Activated naive CD4-positive, alpha-beta T cell treated with anti-CD3 and anti-CD28 coated beads, Interleukin-2, amount 50 U/mL, for 72 hours (primary cell): ENCODE results near the gene ENAM. TPM values are rescaled to one million over a fixed set of nuclear protein-coding genes. Genes with fewer than 3 reads are reported as not detected.
A peak's percentile ranks its signal among the peaks of the same experiment; 100 is the strongest.
"Not testable (repeated sequence)": the region's sequence is repeated elsewhere in the genome, so short reads cannot be mapped to it uniquely, and the experiment has no call there.

Source experiments
- ATAC-seq, 2 donors: fragments of 150-1000 bp; cut with Tn5 transposase; 2 replicates each; pipeline ENCODE4 v1.10.0; 2021; ENCODE audit warnings: mild to moderate bottlenecking in 2 of 2, moderate library complexity in 2 of 2
- DNase-seq, 2 donors: peaks; one replicate each; pipeline ENCODE4 v3.0.0; 2021 to 2022; ENCODE audit warnings: low spot score in 2 of 2
- H3K27ac Mint-ChIP-seq, 2 donors: one replicate each; pipeline ENCODE4 v1.8.0; 2022; ENCODE audit warnings: mild to moderate bottlenecking in 2 of 2, mixed read lengths in 2 of 2
- H3K36me3 Mint-ChIP-seq, 2 donors: one replicate each; pipeline ENCODE4 v1.8.0; 2022; ENCODE audit warnings: mixed read lengths in 2 of 2
- H3K9me3 Mint-ChIP-seq, 2 donors: one replicate each; pipeline ENCODE4 v1.8.0; 2022; ENCODE audit warnings: mixed read lengths in 2 of 2
- total RNA-seq, 2 donors: library from RNA; stranded (reverse); gene quantifications; one replicate each; pipeline ENCODE4 v1.2.3, GENCODE V29; 2022

ENAM gene
- total RNA-seq, 2 donors from 2014 or later, result not detected

GRCh38 chr4:70619288-70619687 lies 9.3 kb upstream of the ENAM start:
- H3K27ac Mint-ChIP-seq, result no peak overlapping the region
- H3K36me3 Mint-ChIP-seq, result no peaks in the 10 kb centered on the region
- peak; percentile 75 to 84 for ATAC-seq
- no peak for DNase-seq
- H3K9me3 Mint-ChIP-seq, result peaks cover 0 to 5% of the 10 kb centered on the region in 2 donors

DNA sequence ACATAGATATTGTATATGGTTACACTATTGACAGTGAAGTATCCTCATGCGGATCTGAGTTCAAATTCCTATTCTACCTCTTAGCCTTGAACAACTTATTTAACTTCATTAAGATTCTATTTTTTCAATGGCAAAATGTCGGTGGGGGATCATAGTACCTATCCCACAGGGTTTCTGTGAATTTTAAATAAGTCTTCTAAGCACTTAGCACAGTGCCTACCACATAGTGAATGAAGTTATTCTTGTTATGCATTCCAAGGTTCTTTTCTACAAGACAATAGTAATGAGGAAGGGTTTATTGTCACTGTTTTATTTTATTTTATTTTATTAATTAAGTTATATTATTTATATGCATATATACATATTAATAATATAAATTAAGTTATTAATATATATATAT lies 8.8 kb upstream of the ENAM start:
- Mint-ChIP-seq H3K27ac (no peak overlapping the region), H3K9me3 (peaks cover 0 to 5% of the 10 kb centered on the region in 2 donors), H3K36me3 (no peaks in the 10 kb centered on the region)
- ATAC-seq (peak; percentile 11 to 27), DNase-seq (no peak)

- H3K27ac Mint-ChIP-seq, result no peak overlapping the region
- ATAC-seq (peak; percentile 68 to 80), DNase-seq (no peak)
- no peaks in the 10 kb centered on the region for H3K36me3 Mint-ChIP-seq
- peaks cover 0 to 3% of the 10 kb centered on the region in 2 donors for H3K9me3 Mint-ChIP-seq
These were observed 5.2 kb upstream of the ENAM start for GRCh38 chr4:70623323-70623722.

DNA sequence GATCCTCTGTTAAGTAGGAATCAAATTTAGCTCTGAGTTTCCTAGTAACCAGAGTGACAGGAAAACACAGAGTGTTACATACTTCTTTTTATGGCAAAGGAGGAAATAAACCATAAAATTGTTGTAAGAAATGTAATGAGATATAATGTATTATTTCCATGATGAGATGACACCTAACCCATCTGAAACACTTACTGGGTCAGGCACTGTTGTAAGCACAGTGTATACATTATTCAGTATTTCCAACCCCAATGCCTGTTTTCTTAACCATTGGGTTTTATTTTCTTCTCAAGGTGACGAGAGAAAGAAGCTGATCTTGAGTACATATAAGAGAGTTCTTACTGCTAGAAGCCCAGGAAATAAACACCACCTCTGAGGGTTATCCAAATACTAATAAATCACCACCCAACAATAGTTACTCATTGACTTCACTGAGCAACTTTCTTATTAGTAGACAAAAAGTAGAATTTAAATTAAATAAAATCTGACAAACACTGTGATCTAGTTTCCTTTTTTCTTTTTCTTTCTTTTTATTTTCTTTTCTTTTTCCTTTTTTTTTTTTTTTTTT lies 4.2 kb upstream of the ENAM start:
- H3K36me3 Mint-ChIP-seq, result no peaks in the 10 kb centered on the region
- no peaks in the 10 kb centered on the region for H3K9me3 Mint-ChIP-seq
- ATAC-seq (peak; percentile 55 to 60), DNase-seq (no peak)
- no peak overlapping the region for H3K27ac Mint-ChIP-seq

DNA sequence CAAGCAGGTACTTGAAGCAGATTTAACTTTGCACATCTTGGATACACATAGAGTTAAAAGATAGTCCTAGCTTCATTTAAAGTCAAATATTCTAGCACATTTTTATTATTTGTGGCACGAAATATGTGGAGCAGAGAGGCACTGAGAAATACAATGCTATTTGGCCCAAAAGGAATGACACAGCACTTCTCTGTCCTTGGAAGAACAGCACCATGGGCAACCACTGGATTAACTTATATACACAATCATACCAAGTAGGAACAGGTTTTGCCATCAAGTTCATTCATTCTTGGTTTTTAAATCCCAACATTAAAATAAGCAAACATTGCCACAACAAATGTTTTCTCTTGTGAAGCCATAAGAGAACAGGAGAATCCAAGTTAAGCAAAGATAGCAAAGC lies 924 bp upstream of the ENAM start:
- ATAC-seq (no peak), DNase-seq (no peak)
- H3K36me3 Mint-ChIP-seq, result no peaks in the 10 kb centered on the region
- no peaks in the 10 kb centered on the region for H3K9me3 Mint-ChIP-seq
- no peak overlapping the region for H3K27ac Mint-ChIP-seq

GRCh38 chr4:70629469-70630090 lies 1.0 kb downstream of the ENAM start:
- H3K36me3 Mint-ChIP-seq, result peaks cover 0 to 7% of the 10 kb centered on the region in 2 donors
- no peak overlapping the region for H3K27ac Mint-ChIP-seq
- H3K9me3 Mint-ChIP-seq, result no peaks in the 10 kb centered on the region
- DNase-seq (no peak), ATAC-seq (peak in 1 of 2 donors; percentile 91)

GRCh38 chr4:70630162-70630561 lies 1.6 kb downstream of the ENAM start:
- no peaks in the 10 kb centered on the region for H3K9me3 Mint-ChIP-seq
- DNase-seq, result no peak
- peaks cover 0 to 7% of the 10 kb centered on the region in 2 donors for H3K36me3 Mint-ChIP-seq
- no peak for ATAC-seq
- no peak overlapping the region for H3K27ac Mint-ChIP-seq

GRCh38 chr4:70632028-70632427 lies 3.5 kb downstream of the ENAM start:
- ATAC-seq (no peak), DNase-seq (no peak)
- Mint-ChIP-seq H3K27ac (no peak overlapping the region), H3K9me3 (no peaks in the 10 kb centered on the region), H3K36me3 (peaks cover 0 to 7% of the 10 kb centered on the region in 2 donors)

DNA sequence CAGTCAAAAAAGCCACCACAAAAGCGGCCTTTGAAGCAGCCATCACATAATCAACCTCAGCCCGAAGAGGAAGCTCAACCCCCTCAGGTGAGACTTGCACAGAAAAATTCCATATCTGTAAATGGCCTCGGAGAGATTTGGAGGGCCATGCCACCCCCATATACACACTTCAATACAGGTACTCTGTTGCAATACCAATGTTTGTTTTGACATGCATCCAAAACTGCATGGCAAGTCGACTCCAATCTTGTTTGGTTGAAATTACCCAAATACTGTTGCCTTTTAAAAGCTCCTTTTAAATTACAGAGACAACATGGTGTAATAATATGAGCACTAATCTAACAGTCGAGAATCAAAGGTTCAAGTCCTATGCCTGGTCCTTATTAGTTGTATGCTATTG lies 5.9 kb downstream of the ENAM start:
- H3K27ac Mint-ChIP-seq, result no peak overlapping the region
- ATAC-seq, result no peak
- H3K36me3 Mint-ChIP-seq, result peaks cover 0 to 7% of the 10 kb centered on the region in 2 donors
- H3K9me3 Mint-ChIP-seq, result no peaks in the 10 kb centered on the region
- DNase-seq, result no peak

- Mint-ChIP-seq H3K36me3 (peaks cover 0 to 7% of the 10 kb centered on the region in 2 donors), H3K9me3 (no peaks in the 10 kb centered on the region), H3K27ac (no peak overlapping the region)
- DNase-seq, result no peak
- ATAC-seq, result no peak
These were observed 8.8 kb downstream of the ENAM start for GRCh38 chr4:70637239-70637913.

- peak overlapping the region; percentile 75 to 82 for H3K27ac Mint-ChIP-seq
- ATAC-seq, result peak; percentile 77 to 89
- no peak for DNase-seq
- no peaks in the 10 kb centered on the region for H3K9me3 Mint-ChIP-seq
- no peaks in the 10 kb centered on the region for H3K36me3 Mint-ChIP-seq
These were observed 11.6 kb downstream of the ENAM start for GRCh38 chr4:70640192-70640591.

DNA sequence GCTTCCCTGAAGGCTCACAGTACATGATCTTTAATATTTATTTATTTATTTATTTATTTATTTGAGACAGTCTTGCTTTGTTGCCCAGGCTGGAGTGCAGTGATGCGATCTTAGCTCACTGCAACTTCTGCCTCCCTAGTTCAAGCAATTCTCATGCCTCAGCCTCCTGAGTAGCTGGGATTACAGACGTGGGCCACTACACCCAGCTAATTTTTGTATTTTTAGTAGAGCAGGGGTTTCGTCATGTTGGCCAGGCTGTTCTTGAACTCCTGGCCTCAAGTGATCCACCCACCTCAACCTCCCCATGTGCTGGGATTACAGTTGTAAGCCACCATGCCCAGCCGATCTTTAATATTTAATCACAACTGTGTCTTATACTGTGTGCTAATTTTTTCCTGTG lies 22.2 kb downstream of the ENAM start:
- DNase-seq, ATAC-seq, H3K27ac Mint-ChIP-seq, H3K36me3 Mint-ChIP-seq, H3K9me3 Mint-ChIP-seq: not testable (repeated sequence)

- DNase-seq, result no peak
- Mint-ChIP-seq H3K9me3 (no peaks in the 10 kb centered on the region), H3K36me3 (no peaks in the 10 kb centered on the region), H3K27ac (no peak overlapping the region)
- peak; percentile 47 to 57 for ATAC-seq
These were observed 23.4 kb downstream of the ENAM start for GRCh38 chr4:70651864-70652506.

GRCh38 chr4:70654605-70655011 lies 26.1 kb downstream of the ENAM start:
- Mint-ChIP-seq H3K36me3 (no peaks in the 10 kb centered on the region), H3K27ac (no peak overlapping the region), H3K9me3 (no peaks in the 10 kb centered on the region)
- no peak for ATAC-seq
- DNase-seq, result no peak

DNA sequence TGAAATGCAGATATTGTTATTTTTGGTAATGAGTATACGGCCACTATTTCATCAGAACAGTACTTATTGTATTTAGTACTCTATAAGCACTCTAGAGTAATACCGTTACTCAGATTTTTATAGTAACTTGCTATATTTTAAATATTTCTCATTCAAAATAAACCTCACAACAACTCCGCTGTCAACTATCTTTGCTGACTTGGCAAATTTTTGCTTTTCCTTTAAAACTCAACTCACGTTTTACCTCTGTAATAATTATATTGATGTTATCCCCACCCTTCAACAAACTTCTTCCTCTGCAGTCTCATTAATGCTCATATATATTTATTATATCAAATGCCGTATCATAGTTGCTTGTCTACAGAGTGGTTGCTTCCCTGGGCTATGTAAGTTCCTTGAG lies 28.8 kb downstream of the ENAM start:
- Mint-ChIP-seq H3K9me3 (no peaks in the 10 kb centered on the region), H3K27ac (no peak overlapping the region), H3K36me3 (no peaks in the 10 kb centered on the region)
- ATAC-seq, result no peak
- no peak for DNase-seq

GRCh38 chr4:70658418-70658817 lies 29.9 kb downstream of the ENAM start:
- DNase-seq (no peak), ATAC-seq (no peak)
- no peaks in the 10 kb centered on the region for H3K36me3 Mint-ChIP-seq
- H3K27ac Mint-ChIP-seq, result no peak overlapping the region
- H3K9me3 Mint-ChIP-seq, result no peaks in the 10 kb centered on the region

DNA sequence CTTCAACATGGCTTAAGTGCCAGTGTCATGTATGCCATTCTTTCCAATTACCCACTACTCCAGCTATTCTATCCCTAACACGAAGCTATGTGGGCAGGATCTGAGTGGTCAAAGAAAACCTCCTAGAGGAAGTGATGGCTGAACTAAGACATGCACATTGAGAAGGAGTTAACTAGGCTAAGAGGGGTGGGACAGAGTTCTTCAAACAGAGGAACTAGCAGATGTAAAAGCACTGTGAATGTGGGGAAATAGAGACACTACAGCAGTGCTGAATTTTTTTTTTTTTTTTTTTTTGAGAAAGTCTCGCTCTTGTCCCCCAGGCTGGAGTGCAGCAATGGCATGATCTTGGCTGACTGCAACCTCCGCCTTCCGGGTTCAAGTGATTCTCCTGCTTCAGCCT lies 31.6 kb downstream of the ENAM start:
- H3K27ac Mint-ChIP-seq, result no peak overlapping the region
- no peak for ATAC-seq
- DNase-seq, result no peak
- H3K36me3 Mint-ChIP-seq, result no peaks in the 10 kb centered on the region
- H3K9me3 Mint-ChIP-seq, result no peaks in the 10 kb centered on the region
